ENCODE measurements around the gene SAP30.

SAP30 gene

GRCh38 chr4:173367946-173368345, 2.8 kb upstream of the SAP30 start:
- no peak for TF ChIP-seq CTCF (IDR thresholded peaks at IDR 0.05)
- no peak for TF ChIP-seq ZFX (IDR thresholded peaks at IDR 0.05; ENCODE audit: borderline replicate concordance)
- no peak overlapping the region for H3K27ac ChIP-seq

- peak overlapping the region; percentile 88 for H3K27ac ChIP-seq
- TF ChIP-seq CTCF (IDR thresholded peaks at IDR 0.05) (no peak), ZFX (IDR thresholded peaks at IDR 0.05; ENCODE audit: borderline replicate concordance) (no peak)
These were observed 651 bp upstream of the SAP30 start for GRCh38 chr4:173370130-173370476.

GRCh38 chr4:173371292-173372192, 788 bp downstream of the SAP30 start:
- TF ChIP-seq CTCF (IDR thresholded peaks at IDR 0.05), result no peak
- TF ChIP-seq ZFX (IDR thresholded peaks at IDR 0.05; ENCODE audit: borderline replicate concordance), result no peak
- H3K27ac ChIP-seq, result peak overlapping the region; percentile 88

GRCh38 chr4:173374588-173374987, 3.8 kb downstream of the SAP30 start:
- no peak for TF ChIP-seq CTCF (IDR thresholded peaks at IDR 0.05)
- no peak overlapping the region for H3K27ac ChIP-seq

GRCh38 chr4:173379929-173380328, 9.2 kb downstream of the SAP30 start:
- H3K27ac ChIP-seq, result no peak overlapping the region
- TF ChIP-seq ZFX (IDR thresholded peaks at IDR 0.05; ENCODE audit: borderline replicate concordance) (no peak), CTCF (IDR thresholded peaks at IDR 0.05) (no peak)

- TF ChIP-seq ZFX (IDR thresholded peaks at IDR 0.05; ENCODE audit: borderline replicate concordance) (no peak), CTCF (IDR thresholded peaks at IDR 0.05) (no peak)
- H3K27ac ChIP-seq, result no peak overlapping the region
These were observed 10.2 kb downstream of the SAP30 start for GRCh38 chr4:173380987-173381386.

GRCh38 chr4:173381610-173382009, 10.9 kb downstream of the SAP30 start:
- TF ChIP-seq CTCF (IDR thresholded peaks at IDR 0.05) (no peak), ZFX (IDR thresholded peaks at IDR 0.05; ENCODE audit: borderline replicate concordance) (no peak)
- H3K27ac ChIP-seq, result no peak overlapping the region

Data from 22Rv1 (cell line).